NCI-H1930 (cell line): ENCODE data around the gene CYBC1.
A peak's percentile ranks its signal among the peaks of the same experiment; 100 is the strongest.
"Not testable (repeated sequence)": the region's sequence is repeated elsewhere in the genome, so short reads cannot be mapped to it uniquely, and the experiment has no call there.

Experiments used
- DNase-seq, 2 experiments: peaks; one replicate each; lab custom pipeline; 2025; lab: John Stamatoyannopoulos, UW

CYBC1 gene

DNA sequence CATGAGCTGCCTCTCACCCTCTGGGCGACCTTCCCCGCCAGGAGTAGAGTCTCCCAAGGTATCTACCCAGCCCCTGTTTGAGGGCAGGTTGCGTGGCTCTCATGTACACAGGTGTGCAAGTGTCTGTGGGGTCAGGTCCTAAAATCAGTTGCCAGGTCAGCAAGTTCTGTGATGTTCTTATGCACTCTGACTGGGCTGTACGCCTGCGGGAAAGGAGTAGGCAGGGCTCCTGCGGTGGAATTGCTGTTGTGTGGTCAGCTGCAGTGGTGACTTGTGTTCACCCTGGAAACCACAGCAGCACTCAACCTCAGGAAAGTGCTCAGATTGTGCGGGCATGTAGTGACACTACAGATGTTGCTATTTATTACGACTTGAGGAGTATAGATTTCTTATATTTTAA lies 27.4 kb upstream of the CYBC1 start:
- no peak for DNase-seq

DNA sequence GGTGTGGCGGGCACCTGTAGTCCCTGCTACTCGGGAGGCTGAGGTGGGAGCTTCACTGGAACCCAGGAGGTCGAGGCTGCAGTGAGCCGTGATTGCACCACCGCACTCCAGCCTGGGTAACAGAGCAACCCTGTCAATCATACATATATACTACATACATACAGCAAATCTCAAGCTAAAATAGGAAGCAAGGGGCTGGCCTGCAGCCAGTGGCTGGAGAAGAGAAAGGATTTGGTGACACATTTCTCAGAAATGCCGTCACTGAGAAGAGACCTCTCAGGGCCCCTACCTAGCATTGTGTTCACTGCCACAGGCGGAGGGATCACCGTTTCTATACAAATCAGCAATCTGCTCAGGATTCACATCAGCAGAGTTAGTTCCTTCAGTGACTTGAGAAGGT lies 24.9 kb upstream of the CYBC1 start:
- no peak for DNase-seq

DNA sequence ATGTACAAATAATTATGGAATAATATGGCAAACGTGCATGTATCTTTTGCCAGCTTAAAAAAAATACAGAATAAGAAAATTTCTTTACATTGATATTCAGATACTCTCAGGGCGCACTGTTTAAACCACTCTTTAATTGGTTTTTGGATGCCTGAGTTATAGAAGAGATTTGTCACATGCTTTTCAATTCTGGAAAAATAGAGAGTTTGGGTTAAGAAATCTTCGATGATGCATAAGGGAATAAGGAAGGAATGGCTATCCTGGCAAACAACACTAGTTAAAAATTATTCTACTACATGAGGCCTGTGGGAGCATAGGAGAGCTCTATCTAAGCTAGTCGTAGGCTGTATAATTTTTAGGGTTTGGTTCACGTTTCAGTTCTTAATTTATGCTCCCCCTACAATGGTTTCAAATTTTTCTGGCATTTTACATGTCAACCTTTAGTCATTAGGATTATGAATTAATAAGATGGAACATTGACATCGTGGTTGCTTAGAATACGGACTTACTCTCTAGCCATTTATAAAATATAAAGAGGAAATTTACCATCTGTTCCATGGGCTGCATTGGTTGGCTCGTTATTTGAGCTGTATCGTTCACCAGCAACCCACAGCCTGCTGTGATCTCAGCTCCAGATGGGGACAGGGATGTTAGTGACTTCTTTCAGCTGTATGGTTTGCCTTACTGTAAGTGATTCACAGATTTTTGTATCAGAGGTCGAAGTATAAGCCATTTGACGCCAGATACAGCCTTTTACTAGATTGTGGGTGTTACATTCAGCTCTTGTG lies 23.9 kb upstream of the CYBC1 start:
- no peak for DNase-seq

DNA sequence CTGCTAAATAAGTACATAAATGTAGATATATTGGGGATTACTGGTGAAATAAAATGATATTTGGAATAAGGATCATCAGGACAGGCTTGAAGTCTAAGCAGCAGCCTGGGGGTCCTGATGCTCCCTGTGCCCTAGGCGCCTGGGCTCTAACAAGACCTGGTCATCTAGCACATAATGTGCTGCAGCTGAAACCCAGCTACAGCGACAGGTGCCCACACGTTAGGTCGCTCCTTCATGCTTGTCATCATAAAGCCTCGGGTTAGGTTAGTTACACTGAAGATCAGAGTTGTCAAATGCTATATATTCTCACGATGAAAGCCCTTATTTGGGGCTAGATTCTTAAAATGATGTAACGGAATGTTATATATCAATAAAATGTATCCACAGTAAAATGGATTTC lies 19.5 kb upstream of the CYBC1 start:
- DNase-seq, result no peak

DNA sequence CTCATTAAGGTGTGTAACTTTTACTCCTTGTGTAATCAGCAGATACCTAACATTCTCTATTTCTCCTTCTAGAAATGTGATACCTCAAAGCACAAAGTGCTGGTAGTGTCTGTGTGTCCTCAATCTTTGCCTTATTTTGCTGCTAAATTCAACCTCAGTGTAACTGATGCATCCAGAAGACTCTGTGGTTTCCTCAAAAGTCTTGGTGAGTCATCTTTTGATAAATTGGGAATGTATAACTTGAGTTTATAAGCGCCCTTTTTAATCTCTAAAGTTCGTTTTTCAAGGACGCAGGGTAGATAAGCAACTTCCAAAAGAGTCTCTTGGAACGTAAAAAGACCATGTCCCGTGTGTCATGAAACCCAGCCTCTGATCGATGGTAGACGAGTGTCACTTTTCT lies 18.1 kb upstream of the CYBC1 start:
- no peak for DNase-seq

DNA sequence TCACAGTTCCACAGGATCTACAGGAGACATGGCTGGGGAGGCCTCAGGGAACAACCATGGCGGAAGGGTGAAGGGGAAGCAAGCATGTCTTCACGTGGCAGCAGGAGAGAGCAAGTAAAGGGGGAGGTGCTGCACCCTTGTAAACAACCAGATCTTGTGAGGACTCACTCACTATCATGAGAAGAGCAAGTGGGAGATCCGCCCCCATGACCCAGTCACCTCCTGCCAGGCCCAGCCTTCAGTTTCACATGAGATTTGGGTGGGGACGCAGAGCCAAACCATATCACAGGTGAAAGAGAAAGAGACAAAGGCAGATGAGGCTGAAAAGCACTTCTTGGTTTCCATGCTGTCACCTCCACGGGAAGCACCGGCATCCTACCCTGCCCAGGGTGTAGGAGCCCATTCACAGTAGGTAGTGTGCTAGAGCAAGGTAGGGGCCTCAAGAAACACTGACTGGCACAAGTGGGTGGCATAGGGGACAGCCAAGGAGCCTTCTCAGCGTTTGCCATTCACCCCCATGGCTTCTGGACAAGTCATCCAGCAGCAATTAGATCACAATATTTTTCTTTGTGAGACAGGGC lies 14.6 kb upstream of the CYBC1 start:
- no peak for DNase-seq

DNA sequence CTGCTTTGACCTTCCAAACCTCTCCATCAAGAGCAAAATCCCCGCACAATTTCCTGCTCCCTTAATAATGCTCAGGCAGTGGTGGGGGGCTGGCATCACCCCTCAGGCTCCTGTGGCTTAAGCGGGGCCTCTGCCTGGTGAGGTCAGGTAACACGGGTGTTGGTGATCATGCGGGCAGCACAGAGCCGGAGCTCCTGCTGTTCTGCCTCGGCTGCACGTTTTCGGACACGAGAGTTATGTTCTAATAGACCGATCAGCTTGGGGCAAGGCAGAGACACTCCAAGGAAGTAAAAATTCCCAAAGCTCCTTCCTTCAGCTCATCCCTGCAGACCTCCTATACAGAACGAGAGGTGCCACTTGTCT lies 14.0 kb upstream of the CYBC1 start:
- no peak for DNase-seq

DNA sequence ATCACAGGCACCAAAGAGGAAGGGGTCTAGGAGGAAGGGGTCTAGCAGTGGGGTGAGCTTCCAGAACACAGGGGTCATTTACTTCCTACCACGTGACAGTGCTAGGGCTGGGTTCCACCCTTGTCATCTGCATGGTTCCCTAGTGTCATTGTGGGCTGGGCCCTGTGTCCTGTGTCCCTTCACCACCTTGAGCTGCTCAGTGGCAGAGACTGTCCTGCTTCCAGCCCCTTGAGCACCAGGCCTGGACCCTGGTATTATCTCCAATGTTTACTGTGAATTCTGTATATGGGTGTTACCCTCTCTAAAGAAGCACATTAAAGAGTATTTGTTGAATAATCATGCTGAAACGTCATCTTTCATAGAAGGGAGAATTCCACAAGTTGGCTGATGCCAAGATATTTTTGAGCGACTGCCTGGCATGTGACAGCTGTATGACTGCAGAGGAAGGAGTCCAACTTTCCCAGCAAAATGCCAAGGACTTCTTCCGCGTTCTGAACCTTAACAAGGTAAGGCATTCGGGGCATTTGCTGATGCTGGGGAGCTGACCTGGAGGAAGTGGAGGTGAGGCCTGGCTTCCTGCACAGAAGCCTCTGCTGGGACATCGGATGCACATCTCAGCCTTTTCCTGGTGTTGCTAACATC lies 13.5 kb upstream of the CYBC1 start:
- no peak for DNase-seq

DNA sequence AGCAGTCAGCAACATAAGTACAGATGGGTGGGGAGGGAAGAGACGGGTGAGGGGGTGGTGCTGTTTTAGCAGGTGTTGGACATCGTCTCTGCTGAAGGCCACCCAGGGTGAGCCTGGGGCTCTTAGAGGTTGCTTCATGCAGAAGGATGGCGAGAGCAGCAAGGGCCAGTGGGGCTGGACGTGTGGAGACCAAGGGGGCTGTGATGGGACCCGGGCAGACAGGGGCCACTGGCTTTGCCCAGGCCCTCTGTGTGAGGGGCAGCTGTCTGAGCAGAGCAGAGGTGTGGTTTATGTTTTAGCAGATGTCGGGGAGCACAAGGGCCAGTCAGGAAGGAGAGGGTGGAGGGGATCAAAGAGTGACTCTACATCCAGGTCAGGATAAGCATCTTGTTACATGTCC lies 12.8 kb upstream of the CYBC1 start:
- DNase-seq, result no peak

DNA sequence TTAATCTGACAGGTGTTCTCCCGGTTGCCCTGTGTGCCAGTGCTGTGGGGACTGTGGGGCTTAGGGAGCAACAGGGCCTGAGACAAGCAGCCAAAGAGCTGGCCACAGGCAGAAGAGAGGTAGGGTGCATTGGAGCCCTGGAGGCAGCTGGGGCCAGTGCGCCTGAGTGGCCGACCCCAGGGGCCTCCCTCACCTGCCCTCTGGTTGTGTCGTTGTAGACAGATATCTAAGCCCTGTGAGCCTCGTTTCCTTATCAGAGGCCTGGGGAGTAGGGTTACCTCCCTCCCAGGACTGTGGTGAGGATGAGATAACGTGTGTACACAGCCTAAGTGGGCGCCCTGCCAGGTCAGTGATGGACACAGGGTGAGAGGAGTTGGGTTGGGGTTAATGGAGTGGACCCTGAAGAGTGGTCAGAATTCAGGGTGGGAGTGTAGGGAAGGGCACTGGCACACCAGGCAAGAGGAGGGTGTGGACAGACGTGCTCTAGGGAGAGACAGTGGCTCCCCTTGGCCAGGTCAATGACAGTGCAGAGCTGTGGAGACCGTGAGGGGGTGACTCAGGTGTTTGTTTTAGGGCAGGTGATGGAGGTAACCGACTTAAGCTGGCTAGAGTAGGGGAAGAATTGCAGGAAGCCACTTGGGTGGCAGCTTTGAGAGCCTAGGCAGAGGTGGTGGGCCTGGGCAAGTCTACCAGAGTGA lies 11.4 kb upstream of the CYBC1 start:
- DNase-seq, result no peak

DNA sequence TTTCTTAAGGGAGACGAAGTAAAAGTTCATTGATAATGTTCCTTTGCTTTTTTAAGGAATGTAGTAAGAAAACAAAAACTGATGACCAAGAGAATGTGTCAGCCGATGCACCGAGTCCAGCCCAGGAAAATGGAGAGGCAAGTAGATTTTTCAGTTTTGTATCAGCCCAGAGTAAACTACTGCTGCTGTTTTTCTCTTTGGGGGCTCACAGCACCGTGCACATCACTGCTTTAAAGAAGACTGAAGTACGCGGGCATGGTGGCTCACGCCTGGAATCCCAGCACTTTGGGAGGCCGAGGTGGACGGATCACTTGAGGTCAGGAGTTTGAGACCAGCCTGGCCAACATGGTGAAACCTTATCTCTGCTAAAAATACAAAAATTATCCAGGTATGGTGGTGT lies 9.4 kb upstream of the CYBC1 start:
- not testable (repeated sequence) for DNase-seq

DNA sequence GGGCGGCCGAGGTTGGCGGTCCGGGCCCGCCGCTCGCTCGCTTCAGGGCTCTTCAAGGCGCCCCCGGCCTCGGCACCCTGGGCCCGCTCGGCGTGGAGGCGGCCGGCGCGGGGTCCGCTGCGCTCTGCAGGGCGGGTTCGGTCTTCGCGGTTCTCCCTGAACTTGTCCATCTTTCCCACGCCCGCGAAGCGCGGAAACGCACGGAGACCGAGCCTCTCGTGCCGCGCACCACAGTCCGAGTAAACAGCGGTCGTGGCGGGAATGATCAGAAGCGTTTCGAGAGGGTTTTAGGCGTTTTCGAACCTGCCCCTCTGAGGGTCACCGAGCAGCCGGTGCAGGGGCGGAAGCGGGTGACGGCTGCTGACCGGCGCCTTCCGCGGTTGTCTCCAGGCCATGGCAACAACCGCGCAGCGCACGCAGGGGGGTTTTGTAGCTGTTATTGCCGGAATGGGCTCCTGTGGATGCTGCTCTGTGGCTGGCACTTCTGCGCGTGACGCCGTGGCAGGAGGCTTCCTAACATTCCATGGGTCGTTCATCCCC lies 8.4 kb upstream of the CYBC1 start:
- DNase-seq, result no peak

DNA sequence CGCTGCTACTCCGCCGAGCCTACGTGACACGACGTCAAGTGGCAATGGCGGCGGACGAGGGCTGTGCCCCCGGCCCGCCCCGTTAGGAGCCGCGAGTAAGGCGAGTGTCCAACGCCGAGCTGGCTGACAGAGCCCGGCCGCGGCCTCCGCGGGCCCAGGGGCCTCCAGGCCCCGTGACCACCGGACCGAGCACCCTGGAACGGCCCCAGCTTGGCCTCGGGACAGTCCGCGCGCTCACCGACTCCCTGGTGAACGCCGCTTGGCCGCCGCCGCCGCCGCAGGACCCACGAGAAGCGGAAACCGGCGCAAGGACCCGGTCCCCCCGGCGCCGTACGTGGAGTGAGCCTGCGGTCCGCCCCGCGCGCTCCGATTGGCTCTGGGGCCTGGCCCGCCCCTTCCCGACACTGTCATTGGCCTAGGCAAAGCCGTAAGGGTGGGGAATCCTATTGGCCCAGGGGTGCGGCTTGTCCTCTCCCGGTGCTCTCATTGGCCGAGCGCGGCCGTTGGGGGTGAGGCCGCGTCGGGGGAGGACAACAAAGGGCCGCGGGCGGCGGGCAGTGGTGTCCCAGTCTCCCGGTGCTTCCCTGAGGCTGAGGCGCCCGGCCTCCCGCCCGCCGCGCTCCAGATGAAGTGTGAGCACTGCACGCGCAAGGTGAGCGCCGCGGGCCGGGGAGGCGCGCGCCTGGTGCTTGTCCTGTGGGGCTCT lies 7.8 kb upstream of the CYBC1 start, which contains the start of gene NARF:
NARF (plus strand) TSS at position 563 of the 706 bp plus-strand sequence; CDS start at position 626, 63 bp downstream.
- peak; percentile 99 for DNase-seq

DNA sequence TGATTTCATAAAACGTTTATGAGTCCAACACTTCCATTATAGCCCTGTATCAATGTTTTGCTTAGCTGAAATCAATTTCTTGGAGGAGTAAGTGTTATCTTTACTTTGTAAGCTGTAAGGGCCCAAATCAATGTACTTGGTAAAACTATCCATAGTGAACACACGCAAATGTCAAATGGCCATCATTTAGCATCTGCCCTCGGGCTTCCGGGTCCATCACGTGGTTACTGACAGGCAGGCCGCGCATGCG lies 7.3 kb upstream of the CYBC1 start:
- DNase-seq, result no peak

DNA sequence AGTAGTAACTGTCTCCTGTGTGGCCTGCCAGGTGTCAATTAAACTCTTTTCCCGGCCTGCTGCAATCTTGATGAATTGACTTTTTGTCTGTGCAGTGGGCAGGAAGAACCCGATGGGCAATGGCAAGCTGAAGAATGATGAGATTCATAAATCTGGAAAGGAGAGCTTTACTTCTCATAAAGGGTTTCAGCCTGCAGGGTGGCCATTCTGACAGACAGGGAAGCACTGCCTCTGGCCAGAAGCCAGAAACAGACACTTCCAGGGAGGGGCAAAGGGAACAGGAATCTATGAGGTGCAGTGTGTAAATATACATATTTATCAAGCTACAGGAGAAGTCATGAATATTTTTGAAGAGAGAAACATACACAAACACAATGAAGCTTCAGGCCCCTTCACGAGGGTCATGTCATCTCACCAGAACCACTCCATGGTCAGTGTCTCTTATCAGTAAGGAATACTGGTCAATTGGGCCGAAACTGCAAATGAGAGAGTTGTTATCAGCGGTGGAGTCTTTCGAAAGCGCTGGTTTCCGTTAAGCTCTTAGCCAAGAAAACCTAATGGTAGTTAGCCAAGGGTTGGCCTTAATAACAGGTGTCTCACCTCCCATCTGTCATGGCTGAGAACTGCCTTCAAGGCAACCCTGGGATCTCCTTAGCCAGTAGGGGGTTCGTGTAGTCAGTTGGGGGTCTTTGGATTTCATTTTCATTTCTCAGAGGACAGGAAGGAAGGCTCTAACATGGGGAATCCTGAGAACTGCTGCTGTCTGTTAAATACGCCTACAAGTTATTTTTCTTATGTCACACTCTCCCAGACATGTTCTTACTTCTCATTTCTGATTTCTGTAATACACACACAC lies 6.7 kb upstream of the CYBC1 start:
- DNase-seq, result no peak

DNA sequence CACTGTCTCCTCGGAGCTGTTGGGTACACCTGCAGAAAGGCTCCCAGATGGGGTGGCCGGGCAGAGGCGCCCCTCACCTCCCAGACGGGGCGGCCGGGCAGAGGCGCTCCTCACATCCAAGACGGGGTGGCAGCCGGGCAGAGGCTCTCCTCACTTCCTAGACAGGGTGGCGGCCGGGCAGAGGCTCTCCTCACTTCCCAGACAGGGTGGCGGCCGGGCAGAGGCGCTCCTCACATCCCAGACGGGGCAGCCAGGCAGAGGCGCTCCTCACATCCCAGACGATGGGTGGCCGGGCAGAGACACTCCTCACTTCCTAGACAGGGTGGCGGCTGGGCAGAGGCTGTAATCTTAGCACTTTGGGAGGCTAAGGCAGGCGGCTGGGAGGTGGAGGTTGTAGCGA lies 3.2 kb upstream of the CYBC1 start:
- DNase-seq, result not testable (repeated sequence)

DNA sequence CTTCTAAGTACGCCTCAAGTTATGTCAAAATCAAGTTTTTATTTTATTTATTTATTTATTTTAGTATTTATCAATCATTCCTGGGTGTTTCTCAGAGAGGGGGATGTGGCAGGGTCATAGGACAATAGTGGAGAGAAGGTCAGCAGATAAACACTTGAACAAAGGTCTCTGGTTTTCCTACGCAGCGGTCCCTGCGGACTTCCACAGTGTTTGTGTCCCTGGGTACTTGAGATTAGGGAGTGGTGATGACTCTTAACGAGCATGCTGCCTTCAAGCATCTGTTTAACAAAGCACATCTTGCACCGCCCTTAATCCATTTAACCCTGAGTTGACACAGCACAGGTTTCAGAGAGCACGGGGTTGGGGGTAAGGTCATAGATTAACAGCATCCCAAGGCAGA lies 2.6 kb upstream of the CYBC1 start:
- DNase-seq, result not testable (repeated sequence)

DNA sequence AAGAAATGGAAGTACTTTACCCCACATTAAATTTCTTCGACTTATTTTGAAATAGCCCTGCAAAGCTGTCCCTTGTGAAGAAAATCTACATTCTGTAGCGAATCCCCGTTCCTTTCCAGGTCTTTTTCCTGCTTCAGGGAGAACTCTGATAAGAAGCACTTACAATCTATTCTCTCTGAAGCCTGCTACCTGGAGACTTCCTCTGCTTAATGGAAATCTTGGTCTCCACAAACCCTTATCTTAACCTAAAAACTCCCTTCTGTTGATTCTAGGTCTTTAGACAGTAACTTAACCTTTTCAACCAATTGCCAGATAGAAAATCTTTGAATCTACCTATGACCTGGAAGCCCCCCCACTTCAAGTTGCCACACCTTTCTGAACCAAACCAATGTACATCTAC lies 1.6 kb upstream of the CYBC1 start:
- no peak for DNase-seq

DNA sequence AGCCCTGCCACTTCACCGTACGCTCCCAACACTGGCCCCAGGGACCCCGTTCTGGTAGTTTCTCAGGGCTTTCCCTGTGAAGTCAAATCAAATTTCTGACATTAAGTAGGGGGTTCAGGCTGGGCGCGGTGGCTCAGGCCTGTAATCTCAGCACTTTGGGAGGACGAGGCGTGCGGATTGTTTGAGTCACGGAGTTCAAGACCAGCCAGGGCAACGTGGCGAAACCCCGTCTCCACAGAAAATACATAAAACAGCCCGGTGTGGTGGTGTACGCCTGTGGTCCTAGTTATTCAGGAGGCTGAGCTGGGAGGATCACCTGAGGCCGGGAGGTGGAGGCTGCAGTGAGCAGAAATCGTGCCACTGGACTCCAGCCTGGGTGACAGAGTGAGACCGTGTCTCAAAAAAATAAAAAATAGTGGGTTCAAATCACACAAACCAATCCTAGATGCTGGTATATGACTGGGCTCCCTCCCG lies 632 bp downstream of the CYBC1 start:
- no peak for DNase-seq

DNA sequence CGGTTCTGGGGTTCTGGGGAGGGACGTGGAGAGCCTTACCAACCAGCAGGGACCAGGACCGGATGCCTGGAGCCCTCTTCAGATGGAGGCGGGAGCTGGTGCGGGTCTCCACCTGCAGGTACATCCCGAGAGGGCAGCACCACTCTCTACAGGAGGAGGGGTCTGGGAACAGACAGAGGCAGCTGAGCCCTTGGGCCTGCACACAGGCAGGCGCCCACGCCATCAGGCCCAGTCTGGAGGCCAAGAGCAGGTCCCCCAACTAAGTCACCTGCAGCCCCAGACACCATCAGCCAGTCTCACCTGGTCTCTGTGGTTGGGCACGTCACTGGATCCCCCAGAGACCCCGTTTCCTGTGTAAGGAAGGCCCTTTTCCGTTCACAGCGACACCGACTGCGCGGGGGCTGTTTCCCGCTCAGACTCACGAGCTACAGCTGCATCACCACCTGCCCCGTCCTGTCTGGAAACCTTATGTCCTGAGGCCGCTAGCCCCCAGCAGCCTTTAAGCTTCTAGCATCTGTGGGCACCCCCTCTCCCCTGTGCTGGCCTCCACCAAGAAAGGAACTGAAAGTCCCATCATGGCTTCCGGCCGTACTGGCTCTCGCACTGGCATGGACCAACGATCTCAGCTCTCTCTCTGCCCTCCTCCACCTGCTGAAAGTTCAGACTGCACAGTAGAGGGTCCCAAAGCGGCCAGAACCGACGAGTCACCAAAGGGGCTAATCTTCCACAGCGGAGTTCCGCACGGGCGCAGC lies 1.2 kb downstream of the CYBC1 start:
- no peak for DNase-seq
